Left ventricle myocardium inferior (tissue), 1 donor: ENCODE measurements around the gene RANBP1. TPM values are rescaled to one million over a fixed set of nuclear protein-coding genes. Genes with fewer than 3 reads are reported as not detected.

Experiments
- DNase-seq: peaks from one replicate; pipeline ENCODE4 v3.0.0-alpha.2; 2020
- H3K27ac ChIP-seq: fragments of 200-600 bp; replicated peaks from 2 replicates; pipeline ENCODE4 v1.8.0; 2021
- H3K27me3 ChIP-seq: fragments of 200-600 bp; 2 replicates; pipeline ENCODE4 v1.8.0; 2021; ENCODE audit warnings: low read depth
- H3K36me3 ChIP-seq: fragments of 200-600 bp; 2 replicates; pipeline ENCODE4 v1.8.0; 2021
- H3K4me1 ChIP-seq: fragments of 200-600 bp; 2 replicates; pipeline ENCODE4 v1.8.0; 2021
- H3K4me3 ChIP-seq: fragments of 200-600 bp; 2 replicates; pipeline ENCODE4 v1.8.0; 2021; ENCODE audit warnings: mild to moderate bottlenecking, moderate library complexity
- H3K9me3 ChIP-seq: fragments of 200-600 bp; replicated peaks from 2 replicates; pipeline ENCODE4 v1.8.0; 2021
- intact Hi-C: fragments of 100-400 bp; cut with micrococcal nuclease; formaldehyde crosslinking; loops from one replicate; pipeline ENCODE4 v1.11.0; 2022
- total RNA-seq: library from RNA; stranded (reverse); fragmentation: NEBNext Ultra II Directional; extraction: Animal tissue kit (Norgen Biotek cat#: 25700); gene quantifications from one replicate; pipeline ENCODE4 v1.2.1, GENCODE V29; 2021
- TF ChIP-seq, protein P1 (sequence below): fragments of 200-600 bp; IDR thresholded peaks from 2 replicates; pipeline ENCODE4 v1.8.0; 2021; ENCODE audit warnings: antibody characterized with exemption, mild to moderate bottlenecking, borderline replicate concordance
- donor health status: DM: no; HTN: yes; CAD: no; lungs with severe emphysema.

RANBP1 gene
- total RNA-seq, 1 donor from 2014 or later: 39.6 TPM

DNA sequence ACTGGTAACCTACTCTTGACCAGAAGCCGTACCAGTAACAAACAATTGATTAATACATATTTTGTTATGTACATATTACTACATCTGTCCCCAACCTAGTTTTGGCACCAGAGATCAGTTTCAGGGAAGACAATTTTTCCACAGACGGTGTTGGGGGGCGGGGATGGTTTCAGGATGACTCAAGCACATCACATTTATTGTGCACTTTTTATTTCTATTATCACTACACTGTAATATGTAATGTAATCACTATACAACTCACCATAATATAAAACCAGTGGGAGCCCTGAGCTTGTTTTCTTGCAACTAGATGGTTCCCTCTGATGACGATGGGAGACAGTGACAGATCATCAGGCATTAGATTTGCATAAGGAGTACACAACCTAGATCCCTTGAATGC lies 20.4 kb upstream of the RANBP1 start:
- peaks cover 9% of the 10 kb centered on the region for H3K4me1 ChIP-seq
- H3K9me3 ChIP-seq: peaks cover 4% of the 10 kb centered on the region
- H3K27me3 ChIP-seq: no peaks in the 10 kb centered on the region
- no peak overlapping the region for H3K4me3 ChIP-seq
- intact Hi-C loops: no loop called here
- H3K27ac ChIP-seq: no peak overlapping the region
- TF ChIP-seq, protein P1, sequence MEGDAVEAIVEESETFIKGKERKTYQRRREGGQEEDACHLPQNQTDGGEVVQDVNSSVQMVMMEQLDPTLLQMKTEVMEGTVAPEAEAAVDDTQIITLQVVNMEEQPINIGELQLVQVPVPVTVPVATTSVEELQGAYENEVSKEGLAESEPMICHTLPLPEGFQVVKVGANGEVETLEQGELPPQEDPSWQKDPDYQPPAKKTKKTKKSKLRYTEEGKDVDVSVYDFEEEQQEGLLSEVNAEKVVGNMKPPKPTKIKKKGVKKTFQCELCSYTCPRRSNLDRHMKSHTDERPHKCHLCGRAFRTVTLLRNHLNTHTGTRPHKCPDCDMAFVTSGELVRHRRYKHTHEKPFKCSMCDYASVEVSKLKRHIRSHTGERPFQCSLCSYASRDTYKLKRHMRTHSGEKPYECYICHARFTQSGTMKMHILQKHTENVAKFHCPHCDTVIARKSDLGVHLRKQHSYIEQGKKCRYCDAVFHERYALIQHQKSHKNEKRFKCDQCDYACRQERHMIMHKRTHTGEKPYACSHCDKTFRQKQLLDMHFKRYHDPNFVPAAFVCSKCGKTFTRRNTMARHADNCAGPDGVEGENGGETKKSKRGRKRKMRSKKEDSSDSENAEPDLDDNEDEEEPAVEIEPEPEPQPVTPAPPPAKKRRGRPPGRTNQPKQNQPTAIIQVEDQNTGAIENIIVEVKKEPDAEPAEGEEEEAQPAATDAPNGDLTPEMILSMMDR: no peak
- DNase-seq: no peak
- H3K36me3 ChIP-seq: peaks cover 96% of the 10 kb centered on the region

DNA sequence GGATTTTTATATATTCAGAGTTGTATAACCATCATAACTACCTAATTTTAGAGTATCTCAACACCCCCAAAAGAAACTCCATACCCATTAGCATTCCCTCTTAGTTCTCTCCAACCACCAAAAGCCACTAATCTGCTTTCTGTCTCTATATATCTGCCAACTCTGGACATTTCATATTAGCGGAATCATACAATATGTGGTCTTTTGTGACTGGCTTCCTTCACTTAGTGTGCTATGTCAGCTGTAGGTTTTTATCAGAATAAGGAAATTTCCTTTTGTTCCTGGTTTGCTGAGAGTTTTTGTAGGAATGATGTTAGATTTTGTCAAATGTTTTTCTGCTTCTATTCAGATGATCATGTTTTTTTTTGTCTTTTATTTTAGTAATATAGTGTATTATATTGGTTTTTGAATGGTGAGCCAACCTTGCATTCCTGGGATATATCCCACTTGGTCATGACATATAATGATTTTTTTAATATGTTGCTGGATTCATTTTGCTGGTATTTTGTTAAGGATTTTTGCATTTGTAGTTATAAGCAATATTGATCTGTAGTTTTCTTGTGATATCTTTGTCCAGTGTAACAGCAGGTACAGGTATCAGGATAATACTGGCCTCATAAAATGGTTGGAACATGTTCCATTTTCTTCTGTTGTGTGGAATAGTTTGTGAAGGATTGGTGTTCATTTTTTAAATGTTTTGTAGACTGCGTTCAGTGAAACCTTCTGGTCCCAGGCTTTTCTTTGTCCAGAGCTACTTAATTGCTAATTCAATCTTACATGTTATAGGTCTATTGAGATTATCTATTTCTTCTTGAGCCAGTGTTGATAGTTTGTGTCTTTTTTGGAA lies 19.1 kb upstream of the RANBP1 start:
- DNase-seq: no peak
- no peaks in the 10 kb centered on the region for H3K27me3 ChIP-seq
- H3K4me1 ChIP-seq: peaks cover 9% of the 10 kb centered on the region
- peaks cover 96% of the 10 kb centered on the region for H3K36me3 ChIP-seq
- intact Hi-C loops: no loop called here
- no peak overlapping the region for H3K27ac ChIP-seq
- H3K9me3 ChIP-seq: peaks cover 4% of the 10 kb centered on the region
- no peak overlapping the region for H3K4me3 ChIP-seq
- TF ChIP-seq, protein P1: no peak

DNA sequence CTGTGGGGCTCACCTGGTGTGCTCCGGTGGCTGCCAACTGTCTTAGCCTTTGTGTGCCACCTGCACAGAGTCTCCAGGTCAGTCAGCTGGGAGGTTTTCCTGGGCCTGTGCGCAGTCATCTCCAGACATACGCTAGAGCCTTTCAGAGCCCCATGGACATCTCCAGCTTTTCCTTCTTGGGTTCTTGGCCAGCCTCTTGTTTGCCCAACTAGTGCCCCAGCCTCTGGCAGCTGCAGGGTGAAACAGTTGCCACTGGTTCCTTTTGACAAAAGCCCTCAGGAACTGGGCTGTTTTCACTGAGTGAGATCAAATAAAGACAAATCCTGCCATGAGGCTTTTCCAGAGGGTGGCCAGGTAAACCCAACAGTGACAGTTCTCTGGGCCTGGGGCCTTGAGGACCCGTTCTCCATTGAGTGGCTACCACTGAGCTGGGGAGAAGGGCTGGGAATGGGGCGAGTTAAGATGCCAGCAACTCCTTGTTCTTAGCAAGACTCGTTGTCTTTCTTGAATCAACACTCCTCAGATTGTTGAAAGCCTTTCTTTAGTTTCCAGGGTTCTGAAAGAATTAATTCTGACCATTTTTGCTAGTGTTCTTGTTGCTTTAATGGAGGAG lies 16.7 kb upstream of the RANBP1 start:
- H3K27ac ChIP-seq: no peak overlapping the region
- TF ChIP-seq, protein P1: no peak
- H3K27me3 ChIP-seq: no peaks in the 10 kb centered on the region
- H3K36me3 ChIP-seq: peaks cover 89% of the 10 kb centered on the region
- peaks cover 4% of the 10 kb centered on the region for H3K9me3 ChIP-seq
- no peak overlapping the region for H3K4me3 ChIP-seq
- H3K4me1 ChIP-seq: peaks cover 1% of the 10 kb centered on the region
- intact Hi-C loops: no loop called here
- no peak for DNase-seq

DNA sequence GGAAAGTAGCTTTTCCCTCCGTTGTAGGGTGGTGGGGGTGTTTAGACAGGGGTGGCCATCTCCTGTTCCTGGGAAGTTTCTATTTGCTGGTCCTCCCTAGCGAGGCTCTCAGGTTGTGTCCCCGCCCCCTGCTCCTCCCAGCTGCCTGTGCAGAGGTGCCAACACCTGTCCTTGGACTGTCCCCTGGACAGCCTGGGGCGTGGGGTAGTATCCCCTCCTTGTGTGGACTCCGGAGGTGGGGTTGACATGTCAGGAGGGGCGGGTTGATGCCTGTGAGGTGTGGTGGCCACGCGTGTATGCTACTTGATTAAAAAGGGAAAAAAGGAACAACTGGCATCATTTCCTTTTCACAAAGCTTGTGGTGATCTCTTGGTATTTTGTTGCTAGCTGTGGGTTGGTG lies 14.3 kb upstream of the RANBP1 start:
- Histone ChIP-seq H3K27me3 (no peaks in the 10 kb centered on the region), H3K36me3 (peaks cover 89% of the 10 kb centered on the region), H3K27ac (no peak overlapping the region), H3K4me1 (no peaks in the 10 kb centered on the region), H3K9me3 (peaks cover 3% of the 10 kb centered on the region), H3K4me3 (no peak overlapping the region)
- TF ChIP-seq, protein P1: no peak
- intact Hi-C loops: no loop called here
- DNase-seq: no peak

DNA sequence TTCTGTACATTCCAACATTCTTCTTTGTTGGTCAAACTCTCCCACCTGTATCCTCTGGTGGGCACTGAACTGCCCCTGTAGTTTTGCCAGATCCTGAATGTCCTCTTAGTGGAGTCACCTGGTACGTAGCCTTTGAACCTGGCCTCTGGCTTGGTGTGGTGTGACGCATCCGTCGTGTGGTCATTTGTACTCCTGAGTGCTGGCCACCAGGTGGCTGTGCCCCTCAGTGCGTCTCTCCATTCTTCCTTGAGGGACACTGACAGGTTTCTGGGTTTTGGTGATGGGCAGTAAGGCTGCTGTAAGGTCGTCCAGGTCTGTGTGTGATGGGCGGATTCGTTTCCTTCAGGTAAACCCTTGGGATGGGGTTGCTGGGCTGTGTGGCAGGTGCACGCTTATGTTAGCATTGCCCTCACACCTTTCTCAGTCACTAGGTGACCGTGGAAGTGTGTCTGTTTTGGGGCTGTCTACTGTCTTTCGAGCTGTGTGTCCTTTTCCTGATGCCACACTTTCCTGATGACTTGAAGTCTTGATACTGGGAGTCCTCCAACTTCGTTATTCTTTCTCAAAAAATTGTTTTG lies 13.6 kb upstream of the RANBP1 start:
- DNase-seq: no peak
- Histone ChIP-seq H3K36me3 (peaks cover 89% of the 10 kb centered on the region), H3K27ac (no peak overlapping the region), H3K4me1 (no peaks in the 10 kb centered on the region), H3K27me3 (no peaks in the 10 kb centered on the region), H3K9me3 (no peaks in the 10 kb centered on the region), H3K4me3 (no peak overlapping the region)
- intact Hi-C loops: no loop called here
- TF ChIP-seq, protein P1: no peak
